Ectodermal cell (in vitro differentiated cells): ENCODE results near the gene GSAP.

ENCODE experiments used
- H3K27ac ChIP-seq: 2 replicates; pipeline ENCODE4 v1.7.0; 2013; ENCODE audit warnings: mild to moderate bottlenecking, low read depth, low read length; ENCODE audit not compliant: insufficient read depth, poor library complexity, severe bottlenecking
- H3K27me3 ChIP-seq: 2 replicates; pipeline ENCODE4 v1.7.0; 2013; ENCODE audit warnings: mild to moderate bottlenecking, low read length; ENCODE audit not compliant: insufficient read depth, control insufficient read depth, poor library complexity, severe bottlenecking
- H3K36me3 ChIP-seq: one replicate; pipeline ENCODE4 v1.7.0; 2013; ENCODE audit warnings: low read length; ENCODE audit not compliant: control insufficient read depth, insufficient read depth
- H3K4me1 ChIP-seq: one replicate; pipeline ENCODE4 v1.7.0; 2013; ENCODE audit warnings: low read length; ENCODE audit not compliant: control insufficient read depth, insufficient read depth
- H3K4me3 ChIP-seq: 2 replicates; pipeline ENCODE4 v1.7.0; 2013; ENCODE audit warnings: low read depth, low read length, control low read depth; ENCODE audit not compliant: insufficient read depth
- H3K9me3 ChIP-seq: 2 replicates; pipeline ENCODE4 v1.7.0; 2013; ENCODE audit warnings: mild to moderate bottlenecking, low read length, moderate library complexity; ENCODE audit not compliant: control insufficient read depth
- WGBS, 2 experiments: methylation state at CpG; one replicate each; pipeline ENCODE4 v1.1.7; 2013; ENCODE audit warnings: missing lambda C conversion rate in 2 of 2; 5-methylcytosine and 5-hydroxymethylcytosine counted together

Gene GSAP

DNA sequence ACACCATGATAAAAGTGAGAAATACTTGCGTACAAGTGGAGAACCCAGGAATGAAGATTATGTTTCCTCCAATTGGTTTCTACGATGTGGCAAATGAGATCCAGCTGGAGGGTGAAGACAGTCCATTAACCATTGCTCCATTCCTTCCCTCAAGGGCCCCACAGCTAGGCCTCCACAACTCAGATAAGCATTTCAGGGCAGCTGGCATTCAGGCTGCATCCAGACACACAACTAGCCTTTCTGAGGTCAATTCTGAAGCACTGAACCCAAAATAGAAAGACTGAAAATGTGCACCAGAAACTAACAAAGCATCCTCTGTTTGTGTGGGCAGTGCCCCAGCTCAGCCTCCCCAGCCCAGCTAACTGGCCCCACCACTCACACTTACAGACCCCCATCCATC is 94.8 kb downstream of the GSAP start:
- no peaks in the 10 kb centered on the region for H3K4me1 ChIP-seq
- H3K9me3 ChIP-seq = no peaks in the 10 kb centered on the region
- H3K36me3 ChIP-seq = no peaks in the 10 kb centered on the region
- 97 to 100% methylated on average over 2 of the region's 2 CpGs for WGBS, 2 experiments
- H3K27me3 ChIP-seq = no peaks in the 10 kb centered on the region
- no peak overlapping the region for H3K4me3 ChIP-seq
- no peak overlapping the region for H3K27ac ChIP-seq

DNA sequence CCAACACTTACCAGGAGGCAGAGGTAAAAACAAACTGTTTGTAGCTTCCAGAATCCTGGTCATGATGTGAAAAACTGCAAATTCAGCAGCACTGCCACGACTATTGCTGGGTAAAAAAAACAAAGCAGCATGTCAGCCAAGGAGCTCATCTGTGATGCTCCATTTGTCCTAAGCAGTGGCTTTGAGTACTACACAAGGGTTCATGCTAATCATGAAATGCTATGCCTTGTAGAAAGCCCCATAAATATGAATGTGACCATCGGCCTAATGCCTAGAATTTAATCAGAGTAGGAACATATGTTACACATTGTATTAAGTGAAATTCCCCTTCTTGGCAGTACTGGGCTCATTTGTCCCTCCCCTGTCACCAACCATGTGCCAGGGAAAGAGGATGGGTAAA is 95.4 kb downstream of the GSAP start:
- Histone ChIP-seq H3K4me1 (no peaks in the 10 kb centered on the region), H3K36me3 (no peaks in the 10 kb centered on the region), H3K27ac (no peak overlapping the region), H3K4me3 (no peak overlapping the region), H3K9me3 (no peaks in the 10 kb centered on the region), H3K27me3 (no peaks in the 10 kb centered on the region)
- 78 to 95% methylated on average over 1 to 2 of the region's 2 CpGs for WGBS, 2 experiments

DNA sequence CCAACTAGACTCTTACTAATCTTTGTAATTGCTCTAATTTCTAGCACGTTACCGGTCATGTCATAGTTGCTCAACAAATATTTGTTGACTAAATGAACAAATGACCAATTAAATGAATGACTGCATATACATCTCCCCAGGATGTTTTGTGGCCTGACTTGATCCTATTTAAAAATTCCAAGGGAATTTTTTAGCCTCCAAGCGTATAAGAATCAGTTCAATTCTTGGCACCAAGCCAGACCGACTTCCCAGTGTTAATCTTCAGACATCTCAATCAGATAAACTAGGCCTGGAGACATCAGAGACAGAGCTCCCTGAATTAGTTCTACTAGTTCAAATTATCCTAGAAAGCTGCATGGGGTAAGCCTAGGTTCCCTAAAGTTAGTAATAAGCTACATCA is 96.0 kb downstream of the GSAP start:
- WGBS, 2 experiments = 93 to 96% methylated on average over 4 of the region's 4 CpGs
- Histone ChIP-seq H3K36me3 (no peaks in the 10 kb centered on the region), H3K9me3 (no peaks in the 10 kb centered on the region), H3K4me1 (no peaks in the 10 kb centered on the region), H3K27ac (no peak overlapping the region), H3K4me3 (no peak overlapping the region), H3K27me3 (no peaks in the 10 kb centered on the region)

DNA sequence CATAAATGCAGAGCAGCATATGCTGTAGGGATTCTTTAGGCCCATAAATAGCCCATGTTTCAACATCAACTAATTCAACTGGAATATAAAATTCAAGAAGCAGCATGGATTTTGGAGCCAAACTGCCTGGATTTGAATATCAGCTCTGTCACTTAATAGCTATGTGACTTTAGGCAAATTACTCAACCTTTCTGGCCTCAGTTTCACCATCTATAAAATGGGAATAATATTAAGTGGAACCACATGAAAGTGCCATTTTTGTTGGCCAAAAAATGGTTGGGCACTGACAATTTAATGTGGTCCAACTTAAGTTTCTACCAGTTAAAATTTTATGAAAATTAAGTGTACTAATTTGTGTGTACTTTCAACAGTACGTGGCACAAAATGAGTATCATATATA is 98.1 kb downstream of the GSAP start:
- Histone ChIP-seq H3K4me1 (no peaks in the 10 kb centered on the region), H3K9me3 (no peaks in the 10 kb centered on the region), H3K27me3 (no peaks in the 10 kb centered on the region), H3K36me3 (no peaks in the 10 kb centered on the region), H3K4me3 (no peak overlapping the region), H3K27ac (no peak overlapping the region)
- 94 to 100% methylated on average over 1 of the region's 1 CpG for WGBS, 2 experiments

DNA sequence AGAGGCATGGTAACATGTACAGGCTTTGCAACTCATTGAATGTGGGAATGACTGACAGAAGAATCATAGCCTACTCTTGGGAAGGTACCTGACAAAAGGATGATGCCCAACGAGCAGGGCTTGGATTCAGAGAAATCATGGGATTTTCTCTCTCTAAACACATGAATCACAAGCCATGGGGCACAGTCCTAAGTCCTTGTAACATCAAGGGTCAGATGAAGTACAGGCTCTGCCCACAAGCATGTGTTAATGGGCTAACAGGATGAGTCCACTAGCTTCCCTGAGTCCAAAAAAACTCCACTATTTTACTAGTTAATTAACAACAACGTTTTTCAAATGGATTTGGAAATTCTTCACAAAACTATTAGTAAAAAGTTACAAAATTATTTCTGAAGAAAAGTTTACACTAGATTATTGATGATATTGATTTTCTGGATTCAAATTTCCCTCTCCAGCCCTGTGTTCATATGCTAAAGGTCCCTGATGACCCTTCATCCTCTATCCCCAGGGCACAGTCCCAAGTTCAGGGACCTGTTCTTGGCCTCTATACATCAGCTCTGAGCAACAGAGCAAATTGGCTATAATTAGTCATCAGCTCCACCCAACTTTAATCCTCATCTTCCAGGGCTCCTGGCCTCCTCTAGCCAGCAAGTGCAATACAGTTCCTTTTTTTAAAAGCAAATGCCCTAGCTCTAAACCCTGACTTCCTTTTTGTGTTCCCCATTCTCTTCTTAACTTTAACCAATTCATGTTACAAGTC is 99.8 kb downstream of the GSAP start:
- 73 to 84% methylated on average over 1 of the region's 2 CpGs for WGBS, 2 experiments
- Histone ChIP-seq H3K27ac (no peak overlapping the region), H3K36me3 (no peaks in the 10 kb centered on the region), H3K27me3 (no peaks in the 10 kb centered on the region), H3K4me1 (no peaks in the 10 kb centered on the region), H3K4me3 (no peak overlapping the region), H3K9me3 (no peaks in the 10 kb centered on the region)

DNA sequence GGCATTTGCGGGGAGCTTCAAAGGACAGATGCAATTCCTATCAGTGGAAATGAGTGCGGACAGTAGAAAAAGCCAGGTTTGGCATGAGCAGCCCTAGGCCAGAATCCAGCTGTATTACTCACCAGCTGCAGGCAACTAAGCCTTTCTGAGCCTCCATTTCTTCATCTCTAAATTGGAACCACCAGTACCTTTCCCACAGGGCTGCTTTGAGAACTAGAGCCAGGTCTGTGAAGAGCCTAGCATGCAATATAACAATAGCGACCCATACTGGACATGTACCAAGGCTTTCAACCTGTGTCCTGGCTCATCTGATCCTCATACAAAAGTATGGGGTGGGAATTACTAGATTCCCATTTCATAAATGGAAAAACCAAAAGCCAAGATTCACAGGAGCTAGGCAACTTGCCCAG is 101.0 kb downstream of the GSAP start:
- H3K9me3 ChIP-seq = no peaks in the 10 kb centered on the region
- no peak overlapping the region for H3K27ac ChIP-seq
- no peaks in the 10 kb centered on the region for H3K27me3 ChIP-seq
- no peaks in the 10 kb centered on the region for H3K36me3 ChIP-seq
- H3K4me3 ChIP-seq = no peak overlapping the region
- WGBS, 2 experiments = 94 to 99% methylated on average over 3 of the region's 3 CpGs
- H3K4me1 ChIP-seq = no peaks in the 10 kb centered on the region

DNA sequence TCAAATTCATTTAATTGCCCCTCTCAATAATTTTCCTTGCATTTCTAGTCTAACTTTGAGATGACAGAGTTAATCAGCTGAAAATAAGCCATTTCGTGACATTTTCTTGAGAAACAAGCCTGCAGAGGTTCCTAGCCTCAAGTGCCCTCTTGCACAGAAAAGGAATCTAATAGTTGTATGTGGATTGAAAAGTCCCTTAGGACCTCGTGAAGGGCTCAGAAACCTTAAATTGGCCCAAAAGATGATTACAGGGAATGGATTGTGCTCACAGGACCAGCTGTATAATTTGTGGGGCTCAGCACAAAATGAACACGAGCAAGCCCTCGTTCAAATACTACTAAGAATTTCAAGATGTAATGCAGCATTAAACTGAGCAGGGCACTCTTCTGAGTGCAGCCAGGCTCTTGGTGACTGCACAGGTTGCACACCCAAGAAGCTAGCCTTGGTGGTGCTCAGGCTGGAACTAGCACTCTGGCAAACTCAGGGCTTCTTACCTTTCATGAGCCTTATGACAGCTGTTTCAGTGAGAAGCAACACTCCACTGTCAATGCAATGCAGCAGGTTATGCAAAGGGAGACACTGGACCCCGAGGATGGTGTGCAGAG is 102.2 kb downstream of the GSAP start:
- 90 to 93% methylated on average over 5 of the region's 5 CpGs for WGBS, 2 experiments
- H3K4me1 ChIP-seq = no peaks in the 10 kb centered on the region
- H3K27me3 ChIP-seq = no peaks in the 10 kb centered on the region
- no peak overlapping the region for H3K27ac ChIP-seq
- H3K36me3 ChIP-seq = no peaks in the 10 kb centered on the region
- no peaks in the 10 kb centered on the region for H3K9me3 ChIP-seq
- no peak overlapping the region for H3K4me3 ChIP-seq

DNA sequence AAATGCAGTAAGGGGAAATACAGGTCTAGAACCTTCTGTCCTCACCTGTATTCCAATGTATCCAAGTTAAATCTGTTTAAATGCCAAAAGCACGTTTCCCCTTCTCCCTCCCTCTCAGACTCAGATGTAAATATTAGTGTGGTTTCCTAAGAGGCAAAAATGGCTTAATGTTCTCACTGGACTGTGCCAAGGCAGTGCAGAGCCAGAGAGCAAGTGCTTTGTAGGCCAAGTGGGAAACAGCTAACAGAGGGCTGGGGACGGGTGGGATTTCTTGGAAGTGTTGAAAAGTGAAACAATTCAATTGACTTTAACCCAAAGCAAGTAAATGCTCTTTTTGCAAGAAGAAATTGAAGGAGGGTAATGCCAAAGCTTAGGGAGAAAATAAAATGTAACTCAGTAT is 103.1 kb downstream of the GSAP start:
- Histone ChIP-seq H3K4me1 (no peaks in the 10 kb centered on the region), H3K27ac (no peak overlapping the region), H3K36me3 (no peaks in the 10 kb centered on the region), H3K4me3 (no peak overlapping the region), H3K9me3 (no peaks in the 10 kb centered on the region), H3K27me3 (no peaks in the 10 kb centered on the region)
- WGBS, 2 experiments = 88 to 100% methylated on average over 1 to 2 of the region's 2 CpGs

DNA sequence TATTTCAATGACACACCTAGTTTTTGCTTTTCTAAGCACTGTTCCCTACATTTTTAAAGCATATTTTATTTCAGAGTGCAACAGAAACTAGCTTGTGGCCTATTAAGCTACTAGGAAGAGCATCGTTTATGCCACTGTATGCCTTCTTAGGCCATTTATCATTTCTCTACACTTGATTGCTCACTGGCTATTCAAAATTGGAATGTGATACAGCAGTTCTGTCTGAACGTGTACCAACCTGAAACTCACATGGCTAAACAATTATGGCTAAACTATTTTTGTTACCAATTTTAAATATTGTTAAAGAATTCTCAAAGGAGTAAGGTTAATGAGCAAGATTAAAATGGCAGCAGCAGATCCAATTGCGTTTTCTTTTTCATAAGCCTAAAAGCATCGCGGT is 105.2 kb downstream of the GSAP start:
- no peaks in the 10 kb centered on the region for H3K9me3 ChIP-seq
- no peaks in the 10 kb centered on the region for H3K27me3 ChIP-seq
- WGBS, 2 experiments = 92 to 96% methylated on average over 5 of the region's 5 CpGs
- peaks cover 6% of the 10 kb centered on the region for H3K4me1 ChIP-seq
- no peaks in the 10 kb centered on the region for H3K36me3 ChIP-seq
- H3K27ac ChIP-seq = no peak overlapping the region
- no peak overlapping the region for H3K4me3 ChIP-seq

DNA sequence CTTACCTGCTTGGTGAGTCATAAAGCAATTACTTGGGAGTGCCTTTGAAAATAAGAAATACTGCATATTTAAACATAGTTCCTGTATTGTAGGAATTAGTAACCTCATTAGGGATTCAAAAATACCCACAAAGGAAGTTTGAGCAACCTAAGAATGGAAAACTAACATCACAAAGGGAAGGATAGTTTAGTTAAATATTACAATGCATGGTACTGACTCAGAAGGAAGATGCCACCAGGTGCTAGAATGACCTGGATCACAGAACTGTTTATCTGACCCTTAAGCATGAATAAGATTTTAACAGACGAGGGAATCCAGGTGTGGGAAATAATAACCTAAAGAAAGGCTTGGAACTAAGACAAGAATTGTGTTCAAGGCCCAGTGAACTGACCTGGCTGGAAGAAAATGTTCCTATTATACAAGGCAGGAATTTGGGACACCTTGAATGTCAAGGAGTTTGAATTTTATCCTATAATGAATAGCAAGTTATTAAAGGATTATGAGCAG is 106.4 kb downstream of the GSAP start:
- peaks cover 6% of the 10 kb centered on the region for H3K4me1 ChIP-seq
- WGBS, 2 experiments = 76 to 87% methylated on average over 1 of the region's 1 CpG

More for the DNA sequence above, 106.4 kb downstream of the GSAP start:
- no peak overlapping the region for H3K4me3 ChIP-seq
- H3K27me3 ChIP-seq = no peaks in the 10 kb centered on the region
- no peaks in the 10 kb centered on the region for H3K36me3 ChIP-seq
- H3K9me3 ChIP-seq = no peaks in the 10 kb centered on the region
- no peak overlapping the region for H3K27ac ChIP-seq
